SHP77 treated with DMSO at 0.1 percent for 48 hours (cell line): ENCODE measurements around the gene WIPF2.

Experiments used
- DNase-seq: peaks from one replicate; lab custom pipeline; 2025; lab: John Stamatoyannopoulos, UW

WIPF2 gene

GRCh38 chr17:40327735-40328385 lies 108.8 kb downstream of the WIPF2 start:
- DNase-seq: no peak

GRCh38 chr17:40328386-40328766 lies 109.3 kb downstream of the WIPF2 start:
- DNase-seq: no peak

- no peak for DNase-seq
These were observed 111.0 kb downstream of the WIPF2 start for GRCh38 chr17:40329839-40330794.

GRCh38 chr17:40330850-40331470 lies 111.9 kb downstream of the WIPF2 start:
- no peak for DNase-seq

GRCh38 chr17:40331743-40332641 lies 112.9 kb downstream of the WIPF2 start:
- peak; percentile 38 for DNase-seq
